Measurements from ENCODE around the gene CRY1.
"Not testable (repeated sequence)": the region's sequence is repeated elsewhere in the genome, so short reads cannot be mapped to it uniquely, and the experiment has no call there.

Gene CRY1

DNA sequence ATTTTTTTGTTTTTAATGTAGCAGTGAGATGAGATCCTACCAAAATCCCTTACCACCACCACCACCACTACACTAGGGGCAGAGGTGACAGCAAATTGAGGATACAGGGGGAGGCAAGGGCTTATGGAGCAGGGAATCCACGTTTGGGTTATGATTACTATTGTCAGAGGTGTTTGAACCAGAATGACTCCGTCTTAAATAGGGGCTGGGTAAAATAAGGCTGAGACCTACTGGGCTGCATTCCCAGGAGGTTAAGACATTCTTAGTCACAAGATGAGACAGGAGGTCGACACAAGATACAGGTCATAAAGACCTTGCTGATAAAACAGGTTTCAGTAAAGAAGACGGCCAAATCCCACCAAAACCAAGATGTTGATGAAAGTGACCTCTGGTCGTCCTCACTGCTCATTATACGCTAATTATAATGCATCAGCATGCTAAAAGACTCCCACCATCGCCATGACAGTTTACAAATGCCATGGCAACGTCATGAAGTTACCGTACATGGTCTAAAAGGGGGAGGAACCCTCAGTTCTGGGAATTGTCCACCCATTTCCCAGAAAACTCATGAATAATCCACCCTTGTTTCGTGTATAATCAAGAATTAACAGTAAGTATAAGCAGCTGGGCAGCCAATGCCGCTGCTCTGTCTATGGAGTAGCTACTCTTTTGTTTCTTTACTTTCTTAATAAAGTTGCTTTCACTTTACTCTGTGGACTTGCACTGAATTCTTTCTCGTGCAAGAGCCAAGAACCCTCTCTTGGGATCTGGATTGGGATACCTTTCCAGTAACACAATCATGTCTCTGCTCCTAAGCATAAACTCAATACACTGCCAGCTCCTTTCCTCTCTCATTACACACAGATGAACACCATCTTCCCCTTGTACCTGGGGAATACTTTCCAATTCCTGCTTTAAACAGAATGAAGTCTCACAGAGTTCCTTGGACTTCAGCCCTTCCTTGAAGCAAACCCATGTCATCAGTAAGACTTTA lies 16.7 kb upstream of the CRY1 start:
- in situ Hi-C loops (cut with HindIII; ENCODE audit: low sequenced_read_pairs), result no loop called here

DNA sequence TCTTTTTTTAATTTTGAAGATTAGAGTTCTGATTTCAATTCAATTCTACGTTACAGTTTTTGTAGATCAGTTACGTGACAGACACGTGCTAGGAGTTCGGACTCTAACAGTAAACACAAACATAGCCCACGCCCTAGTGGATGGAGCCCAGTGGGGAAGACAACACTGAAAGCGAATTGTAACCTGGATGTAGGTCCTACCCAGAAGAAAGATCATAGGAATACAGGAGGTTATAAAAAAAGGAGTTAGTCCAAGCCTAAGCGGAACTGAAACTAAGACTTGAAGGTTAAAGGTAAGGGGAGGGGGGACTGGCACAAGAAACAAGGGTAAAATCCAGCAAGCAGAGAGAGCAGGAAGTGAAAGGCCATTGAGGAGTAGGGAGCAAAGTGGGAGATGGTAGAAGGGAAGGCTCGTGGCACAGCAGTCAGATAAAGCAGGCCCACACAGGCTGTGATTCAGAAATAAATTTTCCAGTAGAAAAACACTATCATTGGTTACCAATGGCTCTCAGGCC lies 15.7 kb upstream of the CRY1 start:
- in situ Hi-C loops (cut with HindIII; ENCODE audit: low sequenced_read_pairs), result no loop called here

DNA sequence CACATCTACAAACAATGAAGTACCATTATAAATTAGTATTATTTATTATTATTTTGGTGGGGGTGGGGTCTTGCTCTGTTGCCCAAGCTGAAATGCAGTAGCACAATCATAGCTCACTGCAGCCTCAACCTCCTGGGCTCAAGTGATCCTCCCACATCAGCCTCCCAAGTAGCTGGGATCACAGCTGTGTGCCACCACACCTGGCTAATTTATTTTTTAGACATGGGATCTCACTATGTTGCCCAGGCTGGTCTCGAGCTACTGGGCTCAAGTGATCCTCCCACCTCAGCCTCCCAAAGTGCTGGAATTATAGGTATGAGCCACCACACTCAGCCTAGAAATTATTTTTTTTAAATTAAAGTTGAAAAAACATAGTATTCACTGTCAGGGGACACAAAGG lies 15.0 kb upstream of the CRY1 start:
- in situ Hi-C loops (cut with HindIII; ENCODE audit: low sequenced_read_pairs), result not testable (repeated sequence)

DNA sequence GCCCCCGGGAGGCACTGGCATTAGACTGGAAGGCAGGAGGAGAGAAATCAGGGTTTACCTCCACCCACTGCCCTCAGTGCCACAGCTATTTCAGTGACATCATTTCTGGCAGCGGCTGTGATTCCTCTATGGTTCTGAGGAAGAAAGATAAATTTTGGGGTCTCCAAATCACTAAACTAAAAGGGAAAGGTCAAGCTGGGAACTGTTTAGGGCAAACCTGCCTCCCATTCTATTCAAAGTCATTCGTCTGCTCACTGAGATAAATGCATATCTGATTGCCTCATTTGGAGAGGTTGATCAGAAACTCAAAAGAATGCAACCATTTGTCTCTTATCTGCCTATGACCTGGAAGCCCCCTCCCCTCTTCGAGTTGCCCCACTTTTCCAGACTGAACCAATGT lies 14.0 kb upstream of the CRY1 start:
- in situ Hi-C loops (cut with HindIII; ENCODE audit: low sequenced_read_pairs), result no loop called here

DNA sequence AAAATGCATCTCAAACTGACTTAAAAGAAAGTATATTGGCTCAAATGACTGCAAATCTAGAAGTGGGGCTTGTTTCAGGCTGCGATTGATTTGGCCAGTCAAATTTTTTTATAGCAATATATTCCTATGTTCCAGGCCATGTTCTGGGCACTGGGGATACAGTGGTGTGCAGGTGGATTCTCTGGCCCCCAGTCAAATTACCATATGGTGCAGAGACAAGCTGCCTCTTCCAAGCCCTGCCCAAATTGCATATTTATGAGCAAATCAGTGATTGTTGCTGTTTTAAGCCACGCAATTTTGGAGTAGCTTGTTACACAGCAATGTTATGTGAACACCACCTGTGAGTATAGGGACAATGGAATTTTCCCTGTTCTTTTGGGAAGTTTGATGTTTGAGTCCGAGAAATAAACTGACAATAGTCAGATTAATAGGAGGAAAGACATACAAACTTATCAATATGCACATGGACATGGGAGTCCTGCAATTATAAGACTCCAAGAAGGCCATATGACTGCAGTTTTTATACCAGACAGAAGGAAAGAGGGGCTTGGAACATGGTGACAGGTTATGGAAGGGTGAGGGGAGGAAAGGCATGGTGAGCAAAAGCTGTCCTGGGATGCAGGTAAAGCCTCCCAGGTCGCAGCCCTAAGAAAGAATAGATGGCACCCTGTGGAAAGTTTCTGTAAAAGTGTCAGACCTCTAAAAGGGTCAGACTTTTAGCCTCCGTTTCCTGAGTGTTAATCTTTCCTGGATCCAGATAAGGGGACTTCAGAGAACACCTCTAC lies 13.1 kb upstream of the CRY1 start:
- in situ Hi-C loops (cut with HindIII; ENCODE audit: low sequenced_read_pairs), result no loop called here

DNA sequence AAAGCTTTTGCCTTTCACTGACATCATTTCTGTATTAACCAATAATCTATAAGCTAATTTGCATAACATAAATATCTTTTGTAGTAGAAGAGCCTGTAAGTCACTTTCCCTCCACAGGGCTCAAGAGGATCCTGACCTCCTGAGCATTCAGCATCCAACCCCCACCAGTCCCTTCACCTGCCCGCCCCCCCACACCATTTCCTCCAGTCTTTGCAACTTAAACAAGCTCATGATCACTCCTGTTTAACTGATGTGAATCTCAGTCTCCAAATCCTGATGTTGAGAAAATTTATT lies 12.0 kb upstream of the CRY1 start:
- in situ Hi-C loops (cut with HindIII; ENCODE audit: low sequenced_read_pairs), result no loop called here

DNA sequence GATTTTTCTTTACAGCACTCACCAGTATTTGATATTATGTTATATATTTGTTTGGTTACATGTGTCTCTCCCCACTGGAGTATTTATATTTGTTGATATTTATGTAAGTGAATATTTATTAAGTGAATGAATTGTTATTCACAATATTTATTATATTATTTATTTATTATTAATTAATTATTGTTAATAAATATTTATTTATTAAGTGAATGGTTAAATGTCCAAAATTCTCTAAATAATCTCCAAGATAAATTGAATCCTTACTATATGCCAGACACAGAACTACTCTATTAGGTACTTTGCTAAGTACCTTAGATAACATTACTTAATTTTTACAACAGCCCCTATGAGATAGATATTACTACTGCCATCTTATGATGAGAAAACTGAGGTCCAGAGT lies 10.2 kb upstream of the CRY1 start:
- in situ Hi-C loops (cut with HindIII; ENCODE audit: low sequenced_read_pairs), result no loop called here

DNA sequence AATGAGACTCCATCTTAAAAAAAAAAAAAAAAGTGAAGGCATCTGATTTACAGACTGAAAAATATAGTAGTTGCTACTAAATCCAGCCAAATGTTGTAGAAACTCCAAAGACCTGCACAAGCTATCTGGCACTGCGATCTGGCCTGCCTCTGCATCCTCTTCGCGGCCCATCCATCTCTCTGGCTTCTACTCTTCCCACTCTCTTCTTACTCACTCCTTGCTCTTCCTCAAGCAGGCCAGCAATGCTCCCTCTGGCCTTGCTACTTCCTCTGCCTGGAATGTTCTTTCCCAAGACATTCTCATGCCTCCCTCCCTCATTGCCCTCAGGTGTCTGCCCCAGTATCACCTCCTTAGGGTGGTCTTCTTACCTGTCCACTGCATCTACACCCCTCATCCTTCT lies 9.7 kb upstream of the CRY1 start:
- in situ Hi-C loops (cut with HindIII; ENCODE audit: low sequenced_read_pairs), result no loop called here

DNA sequence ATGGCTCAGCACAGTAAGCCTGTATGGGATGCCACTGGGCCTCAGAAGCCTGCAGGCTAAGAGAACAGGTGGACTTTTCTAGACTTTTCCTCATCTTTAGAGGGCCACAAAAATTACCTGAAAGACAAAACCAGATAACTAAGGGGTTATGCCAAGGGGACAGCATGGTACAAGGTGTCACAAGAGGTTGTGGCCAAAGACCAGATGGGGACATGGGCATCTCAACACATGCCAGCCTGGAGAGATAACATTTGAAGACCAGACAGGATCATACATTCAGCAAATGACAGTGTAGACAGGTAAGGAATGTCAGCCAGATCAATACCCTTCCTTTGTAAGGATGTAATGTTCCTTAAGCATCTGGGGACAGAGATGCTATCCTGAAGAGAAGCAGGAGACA lies 8.9 kb upstream of the CRY1 start:
- in situ Hi-C loops (cut with HindIII; ENCODE audit: low sequenced_read_pairs), result no loop called here

DNA sequence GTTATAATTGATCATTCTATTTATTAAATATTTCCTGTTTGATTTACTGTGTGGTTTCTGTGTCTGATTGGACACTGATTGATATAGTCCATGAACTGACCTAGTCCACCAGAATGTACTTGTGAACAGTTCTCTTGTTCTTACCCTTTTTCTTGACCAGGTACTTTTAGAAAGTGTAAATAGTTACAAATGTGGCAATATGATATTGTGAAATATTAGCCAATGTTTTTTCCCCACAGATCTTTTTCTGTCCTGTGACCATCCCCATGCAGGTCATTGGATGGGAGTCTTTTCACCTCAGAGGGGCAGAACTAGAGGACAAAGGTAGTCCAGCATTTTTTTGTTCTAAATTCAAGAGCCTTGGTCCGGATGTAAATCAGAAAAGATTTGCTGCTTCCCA lies 8.3 kb upstream of the CRY1 start:
- in situ Hi-C loops (cut with HindIII; ENCODE audit: low sequenced_read_pairs), result no loop called here

DNA sequence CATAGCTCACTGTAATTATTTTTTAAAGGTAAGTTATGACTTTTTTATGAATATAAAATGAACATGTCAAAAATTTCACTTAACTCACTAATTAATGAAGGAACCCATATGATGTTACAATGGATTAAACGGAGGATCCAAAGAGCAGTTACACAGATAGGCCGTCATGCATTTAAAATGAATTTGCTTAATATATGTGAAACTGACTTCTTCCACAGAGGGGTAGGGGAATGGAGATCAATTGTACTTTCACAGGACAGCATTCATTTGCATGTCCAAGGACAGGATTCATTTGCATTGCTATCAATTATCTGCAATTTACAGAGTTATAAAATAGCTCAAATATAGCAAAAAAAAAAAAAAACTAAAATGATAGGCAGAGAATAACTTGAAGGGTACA lies 6.6 kb upstream of the CRY1 start:
- in situ Hi-C loops (cut with HindIII; ENCODE audit: low sequenced_read_pairs), result no loop called here

DNA sequence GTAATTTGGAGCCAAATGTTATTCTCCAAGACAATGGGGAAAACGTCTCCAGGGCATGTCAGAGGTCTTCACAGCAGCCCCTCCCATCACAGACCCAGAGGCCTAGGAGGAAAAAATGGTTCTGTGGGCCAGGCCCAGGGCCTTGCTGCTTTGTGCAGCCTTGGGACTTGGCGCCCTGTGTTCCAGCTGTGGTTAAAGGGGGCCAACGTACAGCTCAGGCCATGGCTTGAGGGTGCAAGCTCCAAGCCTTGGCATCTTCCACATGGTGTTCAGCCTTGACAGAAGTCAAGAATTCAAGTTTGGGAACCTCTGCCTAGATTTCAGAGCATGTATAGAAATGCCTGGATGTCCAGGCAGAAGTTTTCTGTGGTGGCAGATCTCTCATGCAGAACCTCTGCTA lies 3.2 kb upstream of the CRY1 start:
- in situ Hi-C loops (cut with HindIII; ENCODE audit: low sequenced_read_pairs), result no loop called here

DNA sequence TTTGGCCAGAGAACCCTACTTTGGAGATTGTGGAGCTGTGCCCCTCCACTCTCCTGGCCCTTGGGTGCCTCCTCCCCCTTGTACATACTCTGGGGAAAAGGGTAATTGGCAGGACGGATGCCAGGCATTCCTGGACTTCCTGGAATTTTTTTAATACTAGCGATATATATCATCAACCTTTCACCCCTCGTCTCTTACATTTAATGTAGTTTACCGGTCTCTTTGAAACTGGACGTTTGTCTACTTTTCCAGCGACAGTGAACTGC lies 767 bp upstream of the CRY1 start:
- in situ Hi-C loops (cut with HindIII; ENCODE audit: low sequenced_read_pairs), result no loop called here

DNA sequence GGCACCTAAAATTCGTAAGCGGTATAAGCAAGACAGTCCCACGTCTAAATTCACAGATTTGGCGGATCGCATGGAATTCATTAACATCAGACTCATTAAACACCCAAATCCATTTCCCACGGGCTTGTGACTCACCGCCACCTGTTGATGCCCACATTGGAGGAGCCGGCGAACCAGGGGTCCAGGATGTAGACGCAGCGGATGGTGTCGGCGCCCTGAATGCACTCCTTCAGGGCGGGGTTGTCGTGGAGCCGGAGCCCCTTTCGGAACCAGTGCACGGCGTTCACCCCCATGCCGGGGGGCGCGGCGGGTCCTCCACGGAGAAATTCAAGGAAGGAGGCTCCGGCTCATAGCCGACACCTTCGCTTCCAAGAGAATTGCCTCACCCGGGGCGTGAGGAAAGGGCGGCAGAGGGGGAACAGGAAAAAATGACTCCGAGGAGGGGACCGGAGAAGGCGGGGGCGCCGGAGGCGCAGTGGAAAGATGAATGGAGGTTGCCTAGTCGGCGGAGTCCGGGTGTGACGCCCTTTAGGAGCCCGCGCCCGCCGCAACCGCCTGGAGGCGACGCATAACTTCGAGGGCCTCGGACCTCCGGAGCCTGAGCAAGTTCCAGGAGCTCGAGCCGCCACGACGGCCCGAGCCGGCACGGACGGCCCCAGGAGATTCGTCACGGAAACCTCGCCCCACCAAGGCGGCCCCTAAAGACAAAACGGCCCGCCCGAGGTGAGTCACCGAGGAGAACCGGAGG lies 506 bp downstream of the CRY1 start:
- in situ Hi-C loops (cut with HindIII; ENCODE audit: low sequenced_read_pairs), result no loop called here

DNA sequence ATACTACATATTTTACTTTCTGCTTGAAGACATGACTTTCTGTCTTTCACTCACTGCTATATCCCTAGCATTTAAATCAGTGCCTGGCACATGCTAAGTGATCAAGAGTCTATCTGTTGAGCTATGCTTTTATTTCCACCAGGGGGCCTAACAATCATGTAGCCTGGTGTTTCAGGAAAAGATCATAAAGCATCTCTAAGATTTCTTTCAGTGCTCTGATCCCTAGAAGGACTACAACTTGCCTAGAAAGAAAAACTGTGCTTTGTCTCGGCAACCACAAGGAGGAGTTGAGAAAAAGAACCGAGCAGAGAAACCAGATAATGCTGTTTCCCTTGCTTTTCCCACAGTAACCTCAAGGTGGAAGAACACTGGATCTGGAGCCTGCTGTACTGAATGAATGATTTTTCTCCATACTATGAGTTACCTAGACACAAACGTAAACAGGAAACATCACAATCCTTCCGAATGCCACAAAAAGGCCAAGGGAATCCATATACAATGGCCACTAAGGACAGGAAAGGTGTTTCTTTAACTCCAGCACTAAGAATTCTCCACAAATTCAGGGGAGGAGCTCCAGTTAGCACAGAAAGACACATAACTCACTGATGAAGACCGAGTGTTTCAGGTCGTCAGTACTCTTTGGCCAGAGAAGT lies 1.2 kb downstream of the CRY1 start:
- in situ Hi-C loops (cut with HindIII; ENCODE audit: low sequenced_read_pairs), result no loop called here

DNA sequence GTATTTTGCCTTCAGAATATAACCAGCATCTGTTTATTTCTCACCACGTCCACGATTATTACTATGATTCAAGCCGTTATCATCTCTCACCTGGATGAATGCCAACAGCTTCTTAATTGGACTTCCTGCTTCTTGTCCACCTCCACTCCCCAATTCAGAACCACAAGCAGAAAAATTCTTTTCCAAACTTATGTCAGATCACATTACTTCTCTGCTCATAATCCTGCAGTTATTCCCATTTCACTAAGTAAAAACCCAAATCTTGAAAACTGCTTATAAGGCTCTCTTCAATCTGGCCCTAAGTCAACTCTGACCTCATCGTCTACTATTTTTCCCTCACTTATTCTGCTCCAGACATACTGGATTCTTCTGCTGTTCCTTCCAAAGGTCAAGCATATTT lies 2.0 kb downstream of the CRY1 start:
- in situ Hi-C loops (cut with HindIII; ENCODE audit: low sequenced_read_pairs), result no loop called here

DNA sequence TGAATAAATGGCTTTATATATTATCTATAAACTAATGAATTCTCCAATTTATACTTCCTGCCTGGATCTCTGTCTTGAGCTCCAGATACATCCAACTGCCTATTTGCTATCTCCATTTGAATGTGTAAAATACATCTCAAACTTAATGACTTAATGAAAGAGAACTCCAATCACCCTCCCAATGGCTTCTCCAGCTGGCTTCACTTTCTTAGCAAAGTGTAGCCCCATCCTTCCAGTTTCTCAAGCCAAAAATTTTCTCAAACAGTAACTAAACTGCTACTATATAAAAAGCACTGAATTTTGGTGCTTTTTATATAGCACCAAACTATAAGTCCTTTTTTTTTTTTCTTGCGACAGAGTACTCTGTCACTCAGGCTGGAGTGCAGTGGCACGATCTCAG lies 2.6 kb downstream of the CRY1 start:
- in situ Hi-C loops (cut with HindIII; ENCODE audit: low sequenced_read_pairs), result no loop called here

DNA sequence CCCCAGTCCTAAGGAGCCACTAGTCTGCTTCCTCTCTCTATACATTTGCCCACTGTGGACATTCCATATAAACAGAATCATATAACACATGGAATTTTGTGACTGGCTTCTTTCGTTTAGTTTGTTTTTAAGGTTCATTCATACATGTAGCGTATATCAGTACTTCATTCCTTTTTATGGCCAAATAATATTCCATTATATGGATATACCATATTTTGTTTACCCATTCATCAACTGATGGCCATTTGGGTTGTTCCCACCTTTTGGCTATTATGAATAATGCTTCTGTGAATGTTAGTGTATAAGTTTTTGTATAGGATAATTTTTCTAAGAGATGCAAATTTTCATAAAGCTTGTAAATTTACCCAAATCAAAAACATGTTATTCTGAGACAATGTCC lies 4.4 kb downstream of the CRY1 start:
- in situ Hi-C loops (cut with HindIII; ENCODE audit: low sequenced_read_pairs), result no loop called here

DNA sequence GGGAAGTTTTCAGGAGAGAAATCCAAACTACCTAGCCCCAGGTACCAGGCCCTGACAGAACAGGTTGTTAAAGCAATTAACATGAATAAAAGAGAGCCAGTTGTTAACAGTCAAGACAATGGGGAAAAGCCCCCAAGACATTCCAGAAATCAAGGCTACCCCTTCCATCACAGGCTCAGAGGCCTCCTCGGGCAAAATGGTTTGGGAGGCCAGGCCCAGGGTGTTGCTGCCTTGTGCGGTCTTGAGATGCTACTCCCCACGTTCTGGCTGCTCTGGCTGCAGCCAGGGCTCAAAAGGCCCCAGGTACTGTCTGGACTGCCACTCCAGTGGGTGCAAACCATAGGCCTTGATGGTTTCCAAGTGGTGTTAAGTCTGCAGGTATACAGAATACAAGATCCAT lies 7.0 kb downstream of the CRY1 start:
- in situ Hi-C loops (cut with HindIII; ENCODE audit: low sequenced_read_pairs), result no loop called here

DNA sequence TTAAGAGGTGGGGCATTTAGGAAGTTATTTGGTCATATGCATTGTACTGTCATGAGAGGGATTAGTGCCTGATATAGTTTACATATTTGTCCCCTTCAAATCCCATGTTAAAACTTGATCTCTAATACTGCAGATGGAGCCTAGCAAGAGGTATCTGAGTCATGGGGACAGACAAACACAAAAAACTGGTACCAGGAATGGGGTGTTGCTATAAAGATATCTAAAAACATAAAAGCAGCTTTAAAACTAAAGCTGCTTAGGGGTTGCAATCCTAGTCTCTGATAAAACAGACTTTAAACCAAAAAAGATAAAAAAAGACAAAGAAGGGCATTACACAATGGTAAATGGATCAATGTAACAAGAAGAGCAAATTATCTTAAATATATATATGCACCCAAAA lies 11.6 kb downstream of the CRY1 start:
- in situ Hi-C loops (cut with HindIII; ENCODE audit: low sequenced_read_pairs), result no loop called here

DNA sequence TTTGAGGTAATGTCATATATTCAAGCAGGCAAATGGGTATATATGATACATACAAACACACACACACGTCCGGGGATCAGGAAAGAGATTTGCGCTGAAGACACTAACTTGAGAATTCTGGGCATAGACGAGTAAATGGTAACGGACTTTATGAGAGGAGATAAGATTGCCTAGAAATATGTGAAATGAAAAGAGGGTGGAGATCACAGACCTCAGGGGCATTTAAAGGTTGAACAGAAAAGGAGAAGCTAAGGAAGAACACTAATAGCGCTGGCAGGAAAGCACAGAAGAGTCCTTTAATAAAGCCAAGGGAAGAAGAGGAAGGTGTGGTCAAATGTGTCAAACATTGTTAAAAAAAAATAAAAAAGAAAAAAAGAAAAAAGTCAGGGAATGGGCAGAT lies 13.1 kb downstream of the CRY1 start:
- in situ Hi-C loops (cut with HindIII; ENCODE audit: low sequenced_read_pairs), result no loop called here

Data from endothelial cell of hepatic sinusoid (primary cell).